Breast epithelium (tissue), 4 donors: ENCODE measurements around the gene PNPLA6. TPM values are rescaled to one million over a fixed set of nuclear protein-coding genes. Genes with fewer than 3 reads are reported as not detected.

Source experiments
- DNase-seq, 2 donors: peaks; one replicate each; pipeline ENCODE4 v3.0.0-alpha.2; 2019; ENCODE audit warnings: low spot score in 2 of 2
- H3K27ac ChIP-seq, 2 donors: fragments of 200-600 bp; sonication (generic) in 1 of 2; one replicate each; pipeline ENCODE4 v1.5.1; 2016 to 2019; ENCODE audit warnings: mild to moderate bottlenecking in 1 of 2
- H3K27me3 ChIP-seq, 2 donors: fragments of 200-600 bp; sonication (generic) in 1 of 2; one replicate each; pipeline versions ENCODE4 v1.5.1 to v1.6.0; 2017 to 2019; ENCODE audit warnings: control low read depth in 1 of 2, mild to moderate bottlenecking in 1 of 2
- H3K36me3 ChIP-seq: fragments of 200-600 bp; one replicate; pipeline ENCODE4 v1.5.1; 2019
- H3K4me1 ChIP-seq, 2 donors: fragments of 200-600 bp; sonication (generic); one replicate each; pipeline ENCODE4 v1.5.1; 2016 to 2019; ENCODE audit warnings: control low read depth in 1 of 2
- H3K4me3 ChIP-seq, 3 donors: fragments of 200-600 bp; sonication (generic); 1 replicate in 2 of 3; 2 replicates in 1 of 3; pipeline ENCODE4 v1.5.1; 2016 to 2019; ENCODE audit warnings: mild to moderate bottlenecking in 3 of 3, moderate library complexity in 2 of 3
- H3K9me3 ChIP-seq, 2 donors: fragments of 200-600 bp; sonication (generic) in 1 of 2; one replicate each; pipeline ENCODE4 v1.5.1; 2016 to 2019; ENCODE audit warnings: control low read depth in 1 of 2
- CTCF ChIP-seq, 3 donors: fragments of 450-650 bp; IDR thresholded peaks; one replicate each; pipeline ENCODE4 v1.5.1; 2016 to 2017; ENCODE audit warnings: antibody characterized with exemption in 3 of 3, mild to moderate bottlenecking in 3 of 3, moderate library complexity in 3 of 3
- POLR2A ChIP-seq: fragments of 450-650 bp; IDR thresholded peaks from one replicate; pipeline ENCODE4 v1.6.1; 2016; ENCODE audit warnings: antibody characterized with exemption, mild to moderate bottlenecking, moderate library complexity
- POLR2AphosphoS5 ChIP-seq, 3 donors: sonication (generic); formaldehyde crosslinking; IDR thresholded peaks; one replicate each; pipeline ENCODE4 v1.6.1; 2017; ENCODE audit warnings: antibody characterized with exemption in 3 of 3
- intact Hi-C: fragments of 100-400 bp; cut with DNase I; formaldehyde crosslinking; loops from one replicate; pipeline ENCODE4 v1.15.1; 2023; ENCODE audit warnings: low total_unique reads
- total RNA-seq, 3 donors: library from RNA; depleted of rRNA; stranded (reverse); fragments of >200 nt; gene quantifications; one replicate each; pipeline ENCODE4 v1.1.0, GENCODE V29; 2016

Gene PNPLA6
- total RNA-seq, 3 donors from 2014 or later, result 35.8 to 56.4 (median 45.8) TPM

GRCh38 chr19:7524523-7524922 is 11.0 kb upstream of the PNPLA6 start:
- no peak overlapping the region for H3K27ac ChIP-seq
- no peaks in the 10 kb centered on the region for H3K27me3 ChIP-seq
- DNase-seq, result no peak
- no peak overlapping the region for H3K4me3 ChIP-seq
- no peaks in the 10 kb centered on the region for H3K9me3 ChIP-seq
- intact Hi-C loops, result no loop called here
- H3K36me3 ChIP-seq, result peaks cover 6% of the 10 kb centered on the region
- H3K4me1 ChIP-seq, result peaks cover 6 to 7% of the 10 kb centered on the region in 2 donors
- TF ChIP-seq POLR2A (no peak), CTCF (IDR thresholded peaks at IDR 0.05) (no peak), POLR2AphosphoS5 (IDR thresholded peaks at IDR 0.05) (no peak)

GRCh38 chr19:7524992-7525739 is 10.4 kb upstream of the PNPLA6 start:
- Histone ChIP-seq H3K9me3 (no peaks in the 10 kb centered on the region), H3K36me3 (peaks cover under 1% of the 10 kb centered on the region), H3K27ac (no peak overlapping the region), H3K4me3 (no peak overlapping the region), H3K27me3 (no peaks in the 10 kb centered on the region), H3K4me1 (peaks cover 6 to 7% of the 10 kb centered on the region in 2 donors)
- DNase-seq, result no peak
- no peak for TF ChIP-seq POLR2AphosphoS5 (IDR thresholded peaks at IDR 0.05)
- no peak for TF ChIP-seq POLR2A
- TF ChIP-seq CTCF (IDR thresholded peaks at IDR 0.05), result no peak
- intact Hi-C loops, result no loop called here

- no peak for TF ChIP-seq CTCF (IDR thresholded peaks at IDR 0.05)
- no peak for TF ChIP-seq POLR2AphosphoS5 (IDR thresholded peaks at IDR 0.05)
- TF ChIP-seq POLR2A, result no peak
- Histone ChIP-seq H3K9me3 (no peaks in the 10 kb centered on the region), H3K4me1 (peaks cover 6 to 7% of the 10 kb centered on the region in 2 donors), H3K36me3 (no peaks in the 10 kb centered on the region), H3K27ac (no peak overlapping the region), H3K4me3 (no peak overlapping the region), H3K27me3 (no peaks in the 10 kb centered on the region)
- DNase-seq, result no peak
- intact Hi-C loops, result no loop called here
Measured at GRCh38 chr19:7526059-7526929, 9.2 kb upstream of the PNPLA6 start.

- TF ChIP-seq POLR2A (no peak), POLR2AphosphoS5 (IDR thresholded peaks at IDR 0.05) (no peak), CTCF (IDR thresholded peaks at IDR 0.05) (no peak)
- Histone ChIP-seq H3K4me1 (peaks cover 6 to 7% of the 10 kb centered on the region in 2 donors), H3K27me3 (no peaks in the 10 kb centered on the region), H3K9me3 (no peaks in the 10 kb centered on the region), H3K36me3 (no peaks in the 10 kb centered on the region), H3K27ac (no peak overlapping the region), H3K4me3 (no peak overlapping the region)
- intact Hi-C loops, result no loop called here
- DNase-seq, result no peak
Measured at GRCh38 chr19:7527516-7528191, 7.9 kb upstream of the PNPLA6 start.
